Measurements from ENCODE around the gene EPX. TPM values are rescaled to one million over a fixed set of nuclear protein-coding genes. Genes with fewer than 3 reads are reported as not detected.

The EPX gene
- polyA plus RNA-seq, 2 of the 4 experiments (the other 2 are of a cell fraction) = not detected

GRCh38 chr17:58210922-58211321 is 18.4 kb downstream of the EPX start:
- DNase-seq (ENCODE audit: low read depth in 1 of 2, low spot score in 1 of 2) (no peak), FAIRE-seq (no peak), ATAC-seq (peak in 1 of 2 experiments; percentile 63; a peak in 3 of 6 replicates)
- Histone ChIP-seq H3K4me1 (no peaks in the 10 kb centered on the region), H3K27ac (no peak overlapping the region), H3K9me3 (no peaks in the 10 kb centered on the region), H3K4me2 (no peak overlapping the region), H3K4me3 (no peak overlapping the region)
- no peak for TF ChIP-seq EP300 (IDR thresholded peaks at IDR 0.05)
- TF ChIP-seq CTCF (IDR thresholded peaks at IDR 0.05) = peak; percentile 26; the same call in 1 of the 3 replicates
- CTCF ChIA-PET = interaction anchor here (0.6 to 2.8 kb wide), 4 partner anchors 11 to 1422 kb away, joined by 3 to 13 read pairs (median 4); no protein-coding TSS in a partner anchor
- 71% methylated on average over 5 of the region's 5 CpGs for WGBS (ENCODE audit: missing lambda C conversion rate)
- POLR2A ChIA-PET = no interaction called here

- peak in 1 of 2 experiments; percentile 31 for DNase-seq (ENCODE audit: low read depth in 1 of 2, low spot score in 1 of 2)
- no peaks in the 10 kb centered on the region for H3K9me3 ChIP-seq
- peak; percentile 33 to 41; a peak in 2 of 6 replicates for ATAC-seq
- no peak overlapping the region for H3K4me3 ChIP-seq
- H3K4me1 ChIP-seq = peaks cover 8% of the 10 kb centered on the region; the same call in 2 of the 3 replicates
- POLR2A ChIA-PET = no interaction called here
- CTCF ChIA-PET = interaction anchor here (1.2 to 6.6 kb wide), 9 partner anchors 9 to 234 kb away, joined by 3 to 62 read pairs (median 5); no protein-coding TSS in a partner anchor
- no peak overlapping the region for H3K27ac ChIP-seq
- no peak for TF ChIP-seq NFE2L2 (conservative IDR thresholded peaks at IDR 0.05; ENCODE audit: low read length)
- no peak for TF ChIP-seq FOSL2 (IDR thresholded peaks at IDR 0.05)
- no peak for TF ChIP-seq FOSL2 (CRISPR knock-in tag; IDR thresholded peaks at IDR 0.05)
- TF ChIP-seq SMC3 (IDR thresholded peaks at IDR 0.05) = no peak
- no peak for TF ChIP-seq POLR2AphosphoS2 (conservative IDR thresholded peaks at IDR 0.05; ENCODE audit: low read length)
- TF ChIP-seq JUN (IDR thresholded peaks at IDR 0.05) = no peak
- no peak for TF ChIP-seq HOXB5 (CRISPR knock-in tag; IDR thresholded peaks at IDR 0.05)
- TF ChIP-seq NR3C1 (IDR thresholded peaks at IDR 0.05) = no peak
- no peak for TF ChIP-seq ELK1 (IDR thresholded peaks at IDR 0.05; ENCODE audit: low read depth, low read length)
- TF ChIP-seq ZNF302 (CRISPR knock-in tag; IDR thresholded peaks at IDR 0.05) = no peak
- no peak for TF ChIP-seq USF2 (IDR thresholded peaks at IDR 0.05)
- TF ChIP-seq RCOR1 (IDR thresholded peaks at IDR 0.05; ENCODE audit: low read depth, low read length) = no peak
- no peak for TF ChIP-seq ZSCAN20 (CRISPR knock-in tag; IDR thresholded peaks at IDR 0.05)
- no peak for TF ChIP-seq POLR2A (IDR thresholded peaks at IDR 0.05; ENCODE audit: low read length)
- TF ChIP-seq EHMT2 (IDR thresholded peaks at IDR 0.05; ENCODE audit: low read depth) = no peak
- no peak for TF ChIP-seq EHF (CRISPR knock-in tag; IDR thresholded peaks at IDR 0.05)
- TF ChIP-seq CEBPB (IDR thresholded peaks at IDR 0.05) = no peak
- no peak for TF ChIP-seq MYC (IDR thresholded peaks at IDR 0.05; ENCODE audit: borderline replicate concordance, low read length)
- no peak for TF ChIP-seq CHD2 (IDR thresholded peaks at IDR 0.05; ENCODE audit: low read length, partially characterized antibody)
- TF ChIP-seq CHD4 (IDR thresholded peaks at IDR 0.05; ENCODE audit: borderline replicate concordance) = no peak
- TF ChIP-seq HDAC2 (IDR thresholded peaks at IDR 0.05) = no peak
- H3K4me2 ChIP-seq = no peak overlapping the region
- no peak for FAIRE-seq
Measured at GRCh38 chr17:58215685-58216084, 23.2 kb downstream of the EPX start.

- WGBS (ENCODE audit: missing lambda C conversion rate) = 63% methylated on average over 3 of the region's 3 CpGs
- TF ChIP-seq CHD2 (IDR thresholded peaks at IDR 0.05; ENCODE audit: low read length, partially characterized antibody) (no peak), USF2 (IDR thresholded peaks at IDR 0.05) (no peak), KDM5A (IDR thresholded peaks at IDR 0.05) (no peak), HDAC2 (IDR thresholded peaks at IDR 0.05) (no peak), HOXB13 (CRISPR knock-in tag; IDR thresholded peaks at IDR 0.05; ENCODE audit: low read depth) (no peak), BHLHE40 (IDR thresholded peaks at IDR 0.05; ENCODE audit: low read depth, low read length) (no peak), HES2 (IDR thresholded peaks at IDR 0.05) (no peak), ATOH8 (CRISPR knock-in tag; IDR thresholded peaks at IDR 0.05; ENCODE audit: low read depth) (no peak), NR3C1 (IDR thresholded peaks at IDR 0.05) (no peak), ZSCAN20 (CRISPR knock-in tag; IDR thresholded peaks at IDR 0.05) (no peak), PHF8 (IDR thresholded peaks at IDR 0.05; ENCODE audit: borderline replicate concordance, low read depth) (no peak), FOXS1 (CRISPR knock-in tag; IDR thresholded peaks at IDR 0.05) (no peak), POLR2A (IDR thresholded peaks at IDR 0.05; ENCODE audit: low read length) (no peak), JUN (IDR thresholded peaks at IDR 0.05) (no peak), KDM1A (IDR thresholded peaks at IDR 0.05; ENCODE audit: low read depth) (no peak)
Measured at GRCh38 chr17:58217766-58218165, 25.2 kb downstream of the EPX start.

More at GRCh38 chr17:58217766-58218165, 25.2 kb downstream of the EPX start:
- FAIRE-seq (no peak), ATAC-seq (no peak), DNase-seq (ENCODE audit: low read depth in 1 of 2, low spot score in 1 of 2) (no peak)
- Histone ChIP-seq H3K4me2 (no peak overlapping the region), H3K27ac (no peak overlapping the region), H3K4me1 (peaks cover 8% of the 10 kb centered on the region; the same call in 2 of the 3 replicates), H3K9me3 (no peaks in the 10 kb centered on the region), H3K4me3 (no peak overlapping the region)
- ChIA-PET CTCF (interaction anchor here (1.1 to 6.6 kb wide), 5 partner anchors 10 to 32 kb away, joined by 3 to 62 read pairs (median 23); no protein-coding TSS in a partner anchor), POLR2A (no interaction called here)
